Liver (tissue), 9 donors: Measurements from ENCODE around the gene BARHL1. TPM values are rescaled to one million over a fixed set of nuclear protein-coding genes. Genes with fewer than 3 reads are reported as not detected.

Experiments used
- DNase-seq: peaks from one replicate; pipeline ENCODE4 v3.0.0-alpha.2; 2017; ENCODE audit warnings: low spot score
- H3K27ac ChIP-seq, 2 donors: one replicate each; pipeline ENCODE4 v1.7.0; 2013; ENCODE audit warnings: inconsistent platforms in 2 of 2, low read length in 2 of 2, control low read depth in 1 of 2, low read depth in 1 of 2, mild to moderate bottlenecking in 1 of 2
- H3K27me3 ChIP-seq, 4 donors: one replicate each; pipeline versions ENCODE4 v1.6.1 to v1.7.0; 2013; ENCODE audit warnings: low read length in 3 of 4, inconsistent platforms in 1 of 4, mild to moderate bottlenecking in 1 of 4, moderate library complexity in 1 of 4; ENCODE audit not compliant: control insufficient read depth in 4 of 4, insufficient read depth in 4 of 4
- H3K36me3 ChIP-seq, 4 donors: one replicate each; pipeline versions ENCODE4 v1.6.1 to v1.7.0; 2013; ENCODE audit warnings: low read length in 3 of 4, mild to moderate bottlenecking in 3 of 4, low read depth in 1 of 4, moderate library complexity in 1 of 4; ENCODE audit not compliant: control insufficient read depth in 4 of 4, insufficient read depth in 3 of 4
- H3K4me1 ChIP-seq, 4 donors: one replicate each; pipeline versions ENCODE4 v1.6.1 to v1.7.0; 2013; ENCODE audit warnings: low read length in 3 of 4, mild to moderate bottlenecking in 3 of 4, moderate library complexity in 1 of 4; ENCODE audit not compliant: control insufficient read depth in 4 of 4, insufficient read depth in 4 of 4
- H3K4me3 ChIP-seq, 3 donors: one replicate each; pipeline versions ENCODE4 v1.6.1 to v1.7.0; 2013; ENCODE audit warnings: low read length in 3 of 3, control low read depth in 1 of 3, low read depth in 1 of 3, mild to moderate bottlenecking in 1 of 3
- H3K9ac ChIP-seq, 2 donors: one replicate each; pipeline ENCODE4 v1.7.0; 2013; ENCODE audit warnings: low read length in 2 of 2, mild to moderate bottlenecking in 2 of 2, moderate library complexity in 2 of 2, control low read depth in 1 of 2, low read depth in 1 of 2
- H3K9me3 ChIP-seq, 4 donors: one replicate each; pipeline versions ENCODE4 v1.6.1 to v1.7.0; 2013; ENCODE audit warnings: low read length in 3 of 4; ENCODE audit not compliant: control insufficient read depth in 4 of 4
- ATF3 ChIP-seq: IDR thresholded peaks from 2 replicates; pipeline ENCODE4 v1.6.1; 2016; ENCODE audit warnings: antibody characterized with exemption
- CTCF ChIP-seq: fragments of 150-350 bp; IDR thresholded peaks from 2 replicates; pipeline ENCODE4 v1.5.1; 2017; ENCODE audit warnings: improper control_type of control experiment, low read depth, low read length; ENCODE audit not compliant: missing input control
- EGR1 ChIP-seq, 2 donors: IDR thresholded peaks; 2 replicates each; pipeline ENCODE4 v1.6.1; 2016 to 2018; ENCODE audit warnings: antibody characterized with exemption in 2 of 2, low read depth in 2 of 2
- FOXA1 ChIP-seq: IDR thresholded peaks from 2 replicates; pipeline ENCODE4 v1.6.1; 2016; ENCODE audit warnings: antibody characterized with exemption
- FOXA2 ChIP-seq: IDR thresholded peaks from 2 replicates; pipeline ENCODE4 v1.6.1; 2016; ENCODE audit warnings: antibody characterized with exemption
- GABPA ChIP-seq, 2 donors: IDR thresholded peaks in 1 of 2; conservative IDR thresholded peaks in 1 of 2; 2 replicates each; pipeline ENCODE4 v1.6.1; 2016; ENCODE audit warnings: antibody characterized with exemption in 2 of 2, mild to moderate bottlenecking in 1 of 2, moderate library complexity in 1 of 2
- HNF4A ChIP-seq, 2 donors: conservative IDR thresholded peaks; 2 replicates each; pipeline ENCODE4 v1.6.1; 2016; ENCODE audit warnings: antibody characterized with exemption in 2 of 2, mild to moderate bottlenecking in 2 of 2
- HNF4G ChIP-seq: IDR thresholded peaks from 2 replicates; pipeline ENCODE4 v1.6.1; 2016; ENCODE audit warnings: antibody characterized with exemption
- JUND ChIP-seq, 2 donors: IDR thresholded peaks; 2 replicates each; pipeline ENCODE4 v1.6.1; 2016; ENCODE audit warnings: antibody characterized with exemption in 2 of 2
- MAX ChIP-seq: IDR thresholded peaks from 2 replicates; pipeline ENCODE4 v1.6.1; 2016; ENCODE audit warnings: antibody characterized with exemption
- NR2F2 ChIP-seq: IDR thresholded peaks from 2 replicates; pipeline ENCODE4 v1.6.1; 2016; ENCODE audit warnings: antibody characterized with exemption
- RAD21 ChIP-seq, 2 donors: IDR thresholded peaks; 2 replicates each; pipeline ENCODE4 v1.6.1; 2016; ENCODE audit warnings: antibody characterized with exemption in 2 of 2, mild to moderate bottlenecking in 2 of 2
- REST ChIP-seq: IDR thresholded peaks from 2 replicates; pipeline ENCODE4 v1.6.1; 2016; ENCODE audit warnings: antibody characterized with exemption, mild to moderate bottlenecking
- RXRA ChIP-seq, 2 donors: IDR thresholded peaks; 2 replicates each; pipeline ENCODE4 v1.6.1; 2017 to 2018; ENCODE audit warnings: antibody characterized with exemption in 2 of 2, mild to moderate bottlenecking in 1 of 2
- SP1 ChIP-seq: IDR thresholded peaks from 2 replicates; pipeline ENCODE4 v1.6.1; 2018; ENCODE audit warnings: antibody characterized with exemption, mild to moderate bottlenecking
- TAF1 ChIP-seq: conservative IDR thresholded peaks from 2 replicates; pipeline ENCODE4 v1.6.1; 2016; ENCODE audit warnings: antibody characterized with exemption, mild to moderate bottlenecking
- ZBTB33 ChIP-seq: IDR thresholded peaks from 2 replicates; pipeline ENCODE4 v1.6.1; 2016; ENCODE audit warnings: antibody characterized with exemption
- WGBS: extraction: QIAGEN DNeasy Blood & Tissue Kit; methylation state at CpG from one replicate; pipeline ENCODE4 v1.1.7; 2013; 5-methylcytosine and 5-hydroxymethylcytosine counted together
- polyA plus RNA-seq, 2 donors: library from polyadenylated mRNA; stranded (reverse) in 1 of 2; unstranded in 1 of 2; fragments of 200-250 nt in 1 of 2; fragments of >200 nt in 1 of 2; fragmentation: Nextera tagmentation in 1 of 2; extraction: Ambion mirVana in 1 of 2; gene quantifications; one replicate each; pipeline versions ENCODE4 v1.2.1 to v1.2.3, GENCODE V29; 2013 to 2015
- total RNA-seq, 2 donors: library from RNA; depleted of rRNA; stranded (reverse); fragments of >200 nt; gene quantifications; one replicate each; pipeline ENCODE4 v1.2.3, GENCODE V29; 2014
- donor health status: healthy.
- donor health status: healthy.
- donor health status: healthy.
- donor health status: healthy.
- donor health status: healthy.

Gene BARHL1
- total and polyA plus RNA-seq, 4 donors, result not detected

GRCh38 chr9:132605387-132605786, 23.0 kb downstream of the BARHL1 start:
- Histone ChIP-seq H3K27ac (no peak overlapping the region), H3K36me3 (peaks cover 2 to 47% (median 21%) of the 10 kb centered on the region in 4 donors), H3K9ac (no peak overlapping the region), H3K27me3 (no peaks in the 10 kb centered on the region), H3K4me1 (no peaks in the 10 kb centered on the region), H3K9me3 (no peaks in the 10 kb centered on the region), H3K4me3 (no peak overlapping the region)
- TF ChIP-seq FOXA1, result no peak
- TF ChIP-seq HNF4G, result no peak
- no peak for TF ChIP-seq TAF1
- no peak for TF ChIP-seq GABPA (IDR thresholded peaks at IDR 0.05 in 1 of 2, conservative IDR thresholded peaks at IDR 0.05 in 1 of 2)
- TF ChIP-seq REST, result no peak
- no peak for TF ChIP-seq EGR1 (IDR thresholded peaks at IDR 0.05; ENCODE audit: low read depth in 2 of 2)
- TF ChIP-seq JUND (IDR thresholded peaks at IDR 0.05), result no peak
- TF ChIP-seq SP1, result no peak
- TF ChIP-seq RAD21 (IDR thresholded peaks at IDR 0.05), result no peak
- no peak for TF ChIP-seq CTCF
- TF ChIP-seq ZBTB33, result no peak
- TF ChIP-seq NR2F2, result no peak
- no peak for TF ChIP-seq MAX
- no peak for TF ChIP-seq FOXA2
- TF ChIP-seq RXRA (IDR thresholded peaks at IDR 0.05), result no peak
- TF ChIP-seq HNF4A (conservative IDR thresholded peaks at IDR 0.05), result no peak
- TF ChIP-seq ATF3, result no peak
- no peak for DNase-seq
- 93% methylated on average over 6 of the region's 6 CpGs for WGBS

- H3K36me3 ChIP-seq, result peaks cover 2 to 46% (median 20%) of the 10 kb centered on the region in 4 donors
- WGBS, result 90% methylated on average over 6 of the region's 6 CpGs
These were observed 23.7 kb downstream of the BARHL1 start for GRCh38 chr9:132606066-132606465.

More at GRCh38 chr9:132606066-132606465, 23.7 kb downstream of the BARHL1 start:
- no peak for DNase-seq
- Histone ChIP-seq H3K4me1 (no peaks in the 10 kb centered on the region), H3K27ac (no peak overlapping the region), H3K27me3 (no peaks in the 10 kb centered on the region), H3K9me3 (no peaks in the 10 kb centered on the region), H3K4me3 (no peak overlapping the region), H3K9ac (no peak overlapping the region)
- no peak for TF ChIP-seq RAD21 (IDR thresholded peaks at IDR 0.05)
- no peak for TF ChIP-seq ZBTB33
- no peak for TF ChIP-seq SP1
- no peak for TF ChIP-seq REST
- no peak for TF ChIP-seq HNF4A (conservative IDR thresholded peaks at IDR 0.05)
